ENCODE results near the gene PTPN9. TPM values are rescaled to one million over a fixed set of nuclear protein-coding genes. Genes with fewer than 3 reads are reported as not detected.

PTPN9 gene
- total and polyA plus RNA-seq, 2 of the 13 experiments (the other 11 are each of a cell fraction or from before 2014, with no cell fraction given), result 16.6 to 19.9 TPM

DNA sequence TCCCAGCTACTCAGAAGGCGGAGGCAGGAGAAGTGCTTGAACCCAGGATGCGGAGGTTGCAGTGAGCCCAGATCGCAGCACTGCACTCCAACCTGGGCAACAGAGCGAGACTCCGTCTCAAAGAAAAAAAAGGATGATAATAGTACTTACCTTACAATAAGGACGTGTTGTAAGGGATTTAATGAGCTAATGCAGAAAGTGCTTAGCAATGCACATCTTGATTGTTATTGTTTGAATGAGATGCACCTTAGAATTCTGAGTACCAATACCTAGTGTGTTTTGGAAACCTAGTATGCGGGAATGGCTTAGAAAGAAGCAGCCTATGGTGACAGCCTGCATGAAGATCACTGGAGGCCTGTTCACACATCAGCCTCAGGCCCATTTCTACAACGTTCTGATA is 26.9 kb upstream of the PTPN9 start:
- FAIRE-seq (no peak), DNase-seq (ENCODE audit: low spot score) (no peak), ATAC-seq (no peak)
- WGBS (ENCODE audit: low lambda C conversion rate), result 97% methylated on average over 8 of the region's 8 CpGs
- no peak overlapping the region for H3K4me3 ChIP-seq (replicated peaks in 1 of 3; ENCODE audit: insufficient read depth in 1 of 3, low read depth in 2 of 3, low read length in 3 of 3)
- no peaks in the 10 kb centered on the region for H3K27me3 ChIP-seq (ENCODE audit: control insufficient read depth in 1 of 2, insufficient read depth in 2 of 2, low read length in 2 of 2)
- ChIA-PET CTCF (ENCODE audit: low intra/inter-chr PET ratio, low total read pairs) (no interaction called here), POLR2A (no interaction called here)
- no peaks in the 10 kb centered on the region for H3K4me1 ChIP-seq (ENCODE audit: insufficient read depth, low read length)
- no peak overlapping the region for H2AFZ ChIP-seq (ENCODE audit: low read length)
- H3K79me2 ChIP-seq (ENCODE audit: insufficient read depth, low read length), result no peaks in the 10 kb centered on the region
- intact Hi-C loops (cut with micrococcal nuclease; ENCODE audit: unreplicated experiment) (no loop called here), in situ Hi-C loops (cut with HindIII; ENCODE audit: extremely low pct_ligation_motif_present, low pct_unique_long_range_greater_than_20kb) (no loop called here)
- no peak overlapping the region for H3K4me2 ChIP-seq (ENCODE audit: low read depth, low read length)
- H4K20me1 ChIP-seq (ENCODE audit: insufficient read depth, low read length), result no peaks in the 10 kb centered on the region
- peaks cover 10 to 39% of the 10 kb centered on the region in 2 experiments for H3K36me3 ChIP-seq (replicated peaks in 1 of 2; ENCODE audit: control insufficient read depth in 1 of 2, insufficient read depth in 2 of 2, low read length in 2 of 2)
- H3K27ac ChIP-seq (ENCODE audit: extremely low read length, insufficient read depth, low read length), result no peak overlapping the region
- BruUV-seq (replicated peaks), result no TSS peak
- no peak overlapping the region for H3K9ac ChIP-seq (ENCODE audit: insufficient read depth, low read depth, low read length)
- no peaks in the 10 kb centered on the region for H3K9me3 ChIP-seq (ENCODE audit: low read length)
- TF ChIP-seq ZNF737 (CRISPR knock-in tag; IDR thresholded peaks at IDR 0.05; ENCODE audit: borderline replicate concordance) (no peak), PAXIP1 (CRISPR knock-in tag; conservative IDR thresholded peaks at IDR 0.05) (no peak), DNMT1 (CRISPR knock-in tag; IDR thresholded peaks at IDR 0.05) (no peak), ZNF510 (CRISPR knock-in tag; IDR thresholded peaks at IDR 0.05; ENCODE audit: low read depth) (no peak), NR2F6 (IDR thresholded peaks at IDR 0.05) (no peak), NR2F6 (CRISPR knock-in tag; IDR thresholded peaks at IDR 0.05) (no peak), MAFK (conservative IDR thresholded peaks at IDR 0.05 in 1 of 2, IDR thresholded peaks at IDR 0.05 in 1 of 2; ENCODE audit: low read length in 2 of 2) (peak; percentile 22 to 56; a peak in 2 of 4 replicates)
- TF ChIP-seq, protein P1, sequence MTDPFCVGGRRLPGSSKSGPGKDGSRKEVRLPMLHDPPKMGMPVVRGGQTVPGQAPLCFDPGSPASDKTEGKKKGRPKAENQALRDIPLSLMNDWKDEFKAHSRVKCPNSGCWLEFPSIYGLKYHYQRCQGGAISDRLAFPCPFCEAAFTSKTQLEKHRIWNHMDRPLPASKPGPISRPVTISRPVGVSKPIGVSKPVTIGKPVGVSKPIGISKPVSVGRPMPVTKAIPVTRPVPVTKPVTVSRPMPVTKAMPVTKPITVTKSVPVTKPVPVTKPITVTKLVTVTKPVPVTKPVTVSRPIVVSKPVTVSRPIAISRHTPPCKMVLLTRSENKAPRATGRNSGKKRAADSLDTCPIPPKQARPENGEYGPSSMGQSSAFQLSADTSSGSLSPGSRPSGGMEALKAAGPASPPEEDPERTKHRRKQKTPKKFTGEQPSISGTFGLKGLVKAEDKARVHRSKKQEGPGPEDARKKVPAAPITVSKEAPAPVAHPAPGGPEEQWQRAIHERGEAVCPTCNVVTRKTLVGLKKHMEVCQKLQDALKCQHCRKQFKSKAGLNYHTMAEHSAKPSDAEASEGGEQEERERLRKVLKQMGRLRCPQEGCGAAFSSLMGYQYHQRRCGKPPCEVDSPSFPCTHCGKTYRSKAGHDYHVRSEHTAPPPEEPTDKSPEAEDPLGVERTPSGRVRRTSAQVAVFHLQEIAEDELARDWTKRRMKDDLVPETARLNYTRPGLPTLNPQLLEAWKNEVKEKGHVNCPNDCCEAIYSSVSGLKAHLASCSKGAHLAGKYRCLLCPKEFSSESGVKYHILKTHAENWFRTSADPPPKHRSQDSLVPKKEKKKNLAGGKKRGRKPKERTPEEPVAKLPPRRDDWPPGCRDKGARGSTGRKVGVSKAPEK (CRISPR knock-in tag; IDR thresholded peaks at IDR 0.05; ENCODE audit: borderline replicate concordance), result no peak
- TF ChIP-seq, protein P2, sequence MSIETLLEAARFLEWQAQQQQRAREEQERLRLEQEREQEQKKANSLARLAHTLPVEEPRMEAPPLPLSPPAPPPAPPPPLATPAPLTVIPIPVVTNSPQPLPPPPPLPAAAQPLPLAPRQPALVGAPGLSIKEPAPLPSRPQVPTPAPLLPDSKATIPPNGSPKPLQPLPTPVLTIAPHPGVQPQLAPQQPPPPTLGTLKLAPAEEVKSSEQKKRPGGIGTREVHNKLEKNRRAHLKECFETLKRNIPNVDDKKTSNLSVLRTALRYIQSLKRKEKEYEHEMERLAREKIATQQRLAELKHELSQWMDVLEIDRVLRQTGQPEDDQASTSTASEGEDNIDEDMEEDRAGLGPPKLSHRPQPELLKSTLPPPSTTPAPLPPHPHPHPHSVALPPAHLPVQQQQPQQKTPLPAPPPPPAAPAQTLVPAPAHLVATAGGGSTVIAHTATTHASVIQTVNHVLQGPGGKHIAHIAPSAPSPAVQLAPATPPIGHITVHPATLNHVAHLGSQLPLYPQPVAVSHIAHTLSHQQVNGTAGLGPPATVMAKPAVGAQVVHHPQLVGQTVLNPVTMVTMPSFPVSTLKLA (IDR thresholded peaks at IDR 0.05), result no peak

All from HepG2 (cell line).